Measurements from ENCODE around the gene PURB. TPM values are rescaled to one million over a fixed set of nuclear protein-coding genes. Genes with fewer than 3 reads are reported as not detected.

Gene PURB
- total RNA-seq, 1 donor from 2014 or later: 26.5 TPM

DNA sequence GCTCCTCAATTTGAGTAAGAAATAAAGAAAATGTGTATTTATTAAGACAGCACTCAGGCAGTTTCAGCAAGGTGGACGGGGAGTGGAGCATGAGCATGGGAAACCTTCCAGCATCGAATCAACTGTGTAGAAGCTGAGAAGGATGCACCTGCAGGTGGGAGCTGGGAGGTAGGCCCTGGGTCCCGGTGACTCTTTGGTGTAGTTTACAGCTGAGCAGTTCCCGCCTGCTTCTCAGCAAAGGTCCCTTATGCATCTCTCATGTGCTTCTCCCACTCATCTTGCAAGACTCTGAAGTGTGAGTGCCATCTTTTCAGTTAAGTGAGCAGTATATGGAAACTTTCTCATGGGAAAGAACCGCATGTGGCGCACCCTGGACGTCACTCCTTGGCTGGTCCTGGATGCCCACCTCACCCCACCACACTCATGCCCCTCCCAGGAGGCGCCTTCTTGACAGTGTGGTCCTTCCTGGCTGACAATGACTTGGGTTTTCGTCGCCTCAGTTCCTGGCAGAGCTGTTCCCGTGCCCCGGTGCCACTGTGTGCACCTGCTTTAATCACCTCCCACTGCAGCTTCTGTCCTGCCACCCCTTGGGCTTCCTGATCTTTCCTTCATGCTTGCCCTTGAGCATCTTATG is 19.8 kb upstream of the PURB start:
- no peaks in the 10 kb centered on the region for H3K9me3 Mint-ChIP-seq
- no peaks in the 10 kb centered on the region for H4K20me1 ChIP-seq (ENCODE audit: low read depth)
- H3K4me1 ChIP-seq: no peaks in the 10 kb centered on the region
- peak overlapping the region; percentile 26 for H2AFZ ChIP-seq (replicated peaks)
- no peak overlapping the region for H3K4me3 ChIP-seq
- no peaks in the 10 kb centered on the region for H3F3A ChIP-seq (ENCODE audit: low read depth)
- H3K27ac ChIP-seq: no peak overlapping the region
- no peak overlapping the region for H3K27ac Mint-ChIP-seq
- H3K9ac ChIP-seq: no peak overlapping the region
- no peaks in the 10 kb centered on the region for H3K36me3 Mint-ChIP-seq
- no peaks in the 10 kb centered on the region for H3K4me1 Mint-ChIP-seq
- peaks cover 5% of the 10 kb centered on the region for H3K27me3 ChIP-seq
- H3K36me3 ChIP-seq: no peaks in the 10 kb centered on the region
- peaks cover 3% of the 10 kb centered on the region for H3K27me3 Mint-ChIP-seq (ENCODE audit: insufficient read depth, low read depth)
- H3K4me3 Mint-ChIP-seq: no peak overlapping the region
- H3K79me2 ChIP-seq (ENCODE audit: low read depth): no peaks in the 10 kb centered on the region
- TF ChIP-seq EZH2phosphoT487 (IDR thresholded peaks at IDR 0.05): no peak
- no peak for TF ChIP-seq CTCF (IDR thresholded peaks at IDR 0.05)
- TF ChIP-seq EZH2 (IDR thresholded peaks at IDR 0.05): no peak
- no peaks in the 10 kb centered on the region for H3K9me3 ChIP-seq (ENCODE audit: low read depth)
- H3K4me2 ChIP-seq: no peak overlapping the region
- DNase-seq (ENCODE audit: low spot score): no peak

DNA sequence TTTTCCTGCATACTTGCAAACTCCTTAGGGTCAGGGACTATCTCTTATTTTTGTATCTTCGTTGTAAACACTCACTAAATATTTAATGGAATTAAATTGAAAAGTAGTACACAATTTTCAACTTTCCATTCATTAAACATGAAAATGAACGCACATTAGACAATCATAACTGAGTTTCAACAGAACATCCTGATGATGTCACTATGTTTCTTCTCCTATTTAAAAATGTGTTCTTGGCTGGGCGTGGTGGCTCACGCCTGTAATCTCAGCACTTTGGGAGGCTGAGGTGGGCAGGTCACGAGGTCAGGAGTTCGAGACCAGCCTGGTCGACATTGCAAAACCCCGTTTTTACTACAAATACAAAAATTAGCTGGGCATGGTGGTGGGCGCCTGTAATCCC is 14.1 kb upstream of the PURB start:
- DNase-seq (ENCODE audit: low spot score): no peak
- no peak overlapping the region for H3K9ac ChIP-seq
- TF ChIP-seq CTCF (IDR thresholded peaks at IDR 0.05) (no peak), EZH2 (IDR thresholded peaks at IDR 0.05) (no peak), EZH2phosphoT487 (IDR thresholded peaks at IDR 0.05) (no peak)
- H3K4me2 ChIP-seq: no peak overlapping the region
- no peak overlapping the region for H3K4me3 ChIP-seq
- Mint-ChIP-seq H3K4me1 (no peaks in the 10 kb centered on the region), H3K36me3 (no peaks in the 10 kb centered on the region), H3K9me3 (no peaks in the 10 kb centered on the region), H3K27me3 (ENCODE audit: insufficient read depth, low read depth) (peaks cover 5% of the 10 kb centered on the region), H3K27ac (no peak overlapping the region), H3K4me3 (no peak overlapping the region)
- H3K27ac ChIP-seq: no peak overlapping the region
- H4K20me1 ChIP-seq (ENCODE audit: low read depth): no peaks in the 10 kb centered on the region
- H3F3A ChIP-seq (ENCODE audit: low read depth): no peaks in the 10 kb centered on the region
- H3K9me3 ChIP-seq (ENCODE audit: low read depth): no peaks in the 10 kb centered on the region
- H3K79me2 ChIP-seq (ENCODE audit: low read depth): no peaks in the 10 kb centered on the region
- H3K4me1 ChIP-seq: no peaks in the 10 kb centered on the region
- H3K36me3 ChIP-seq: no peaks in the 10 kb centered on the region
- H2AFZ ChIP-seq (replicated peaks): no peak overlapping the region
- peaks cover 5% of the 10 kb centered on the region for H3K27me3 ChIP-seq

DNA sequence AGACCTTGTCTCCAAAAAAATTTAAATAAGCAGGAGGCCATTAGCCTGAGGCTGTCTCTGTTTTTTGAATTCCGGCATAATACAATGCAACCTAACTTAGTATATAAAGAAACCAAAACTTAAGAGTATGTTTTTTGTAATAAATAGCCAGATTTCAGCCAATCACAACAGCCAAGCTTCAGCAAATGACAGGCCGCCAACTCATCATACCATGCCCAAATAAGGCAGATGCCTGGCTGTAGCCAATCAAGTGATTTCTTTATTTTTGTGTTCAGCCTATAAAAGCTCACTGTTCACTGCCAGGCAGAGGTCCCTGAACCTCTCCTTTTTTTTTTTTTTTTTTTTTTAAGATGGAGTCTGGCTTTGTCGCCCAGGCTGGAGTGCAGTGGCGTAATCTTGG is 12.7 kb upstream of the PURB start:
- DNase-seq (ENCODE audit: low spot score): no peak
- Histone ChIP-seq H3K36me3 (no peaks in the 10 kb centered on the region), H2AFZ (replicated peaks) (no peak overlapping the region), H3K9me3 (ENCODE audit: low read depth) (no peaks in the 10 kb centered on the region), H3K79me2 (ENCODE audit: low read depth) (no peaks in the 10 kb centered on the region), H3K27me3 (no peaks in the 10 kb centered on the region), H3K4me3 (no peak overlapping the region), H3K4me2 (no peak overlapping the region), H4K20me1 (ENCODE audit: low read depth) (no peaks in the 10 kb centered on the region), H3F3A (ENCODE audit: low read depth) (no peaks in the 10 kb centered on the region), H3K4me1 (no peaks in the 10 kb centered on the region), H3K9ac (no peak overlapping the region), H3K27ac (no peak overlapping the region)
- no peak for TF ChIP-seq EZH2 (IDR thresholded peaks at IDR 0.05)
- TF ChIP-seq EZH2phosphoT487 (IDR thresholded peaks at IDR 0.05): no peak
- no peak for TF ChIP-seq CTCF (IDR thresholded peaks at IDR 0.05)
- no peaks in the 10 kb centered on the region for H3K4me1 Mint-ChIP-seq
- no peak overlapping the region for H3K27ac Mint-ChIP-seq
- no peaks in the 10 kb centered on the region for H3K9me3 Mint-ChIP-seq
- H3K4me3 Mint-ChIP-seq: no peak overlapping the region
- no peaks in the 10 kb centered on the region for H3K36me3 Mint-ChIP-seq
- H3K27me3 Mint-ChIP-seq (ENCODE audit: insufficient read depth, low read depth): peaks cover 5% of the 10 kb centered on the region

Measured in neural progenitor cell (in vitro differentiated cells).